ENCODE data around the gene CLOCK. TPM values are rescaled to one million over a fixed set of nuclear protein-coding genes. Genes with fewer than 3 reads are reported as not detected.

CLOCK gene
- total RNA-seq, 3 donors from 2014 or later, result 29.8 to 32.2 (median 30.2) TPM

DNA sequence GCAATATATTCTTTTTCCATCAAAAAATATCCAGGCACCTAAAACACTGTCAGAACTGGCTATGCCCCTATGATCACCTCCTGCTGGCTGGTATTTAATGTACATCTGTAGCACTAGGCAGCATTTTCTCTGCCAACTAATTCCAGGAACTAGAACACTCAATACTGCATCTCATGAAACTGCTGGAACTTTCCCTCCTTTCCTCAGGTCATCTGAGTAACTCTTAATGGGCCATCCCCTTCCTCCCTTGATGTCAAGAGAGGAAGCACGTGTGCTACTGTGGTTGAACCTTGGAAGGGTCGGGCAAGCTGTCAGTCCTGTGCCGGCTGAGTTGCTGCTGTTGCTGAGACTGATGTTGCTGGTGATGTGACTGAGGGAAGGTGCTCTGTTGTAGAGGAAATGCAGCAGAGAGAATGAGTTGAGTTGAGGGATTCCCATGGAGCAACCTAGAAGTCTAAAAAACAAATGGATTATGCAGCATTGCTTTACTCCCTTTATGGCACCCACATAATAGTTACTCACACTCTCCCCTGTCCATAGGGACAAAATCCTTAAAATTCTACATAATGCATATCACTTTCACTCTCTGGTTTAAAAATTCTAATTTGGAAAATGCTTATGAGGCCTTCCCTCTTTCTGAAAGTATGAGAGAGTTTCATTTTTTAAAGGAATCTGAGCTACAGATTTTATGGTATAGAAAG lies 111.4 kb downstream of the CLOCK start:
- Histone ChIP-seq H3K4me3 (no peak overlapping the region), H3K4me1 (no peaks in the 10 kb centered on the region), H3K27ac (peak overlapping the region in 1 of 2 donors; percentile 37), H3K9me3 (no peaks in the 10 kb centered on the region), H3K27me3 (no peaks in the 10 kb centered on the region), H3K36me3 (no peaks in the 10 kb centered on the region)
- DNase-seq (ENCODE audit: low spot score in 2 of 2), result no peak
- TF ChIP-seq, protein P1, sequence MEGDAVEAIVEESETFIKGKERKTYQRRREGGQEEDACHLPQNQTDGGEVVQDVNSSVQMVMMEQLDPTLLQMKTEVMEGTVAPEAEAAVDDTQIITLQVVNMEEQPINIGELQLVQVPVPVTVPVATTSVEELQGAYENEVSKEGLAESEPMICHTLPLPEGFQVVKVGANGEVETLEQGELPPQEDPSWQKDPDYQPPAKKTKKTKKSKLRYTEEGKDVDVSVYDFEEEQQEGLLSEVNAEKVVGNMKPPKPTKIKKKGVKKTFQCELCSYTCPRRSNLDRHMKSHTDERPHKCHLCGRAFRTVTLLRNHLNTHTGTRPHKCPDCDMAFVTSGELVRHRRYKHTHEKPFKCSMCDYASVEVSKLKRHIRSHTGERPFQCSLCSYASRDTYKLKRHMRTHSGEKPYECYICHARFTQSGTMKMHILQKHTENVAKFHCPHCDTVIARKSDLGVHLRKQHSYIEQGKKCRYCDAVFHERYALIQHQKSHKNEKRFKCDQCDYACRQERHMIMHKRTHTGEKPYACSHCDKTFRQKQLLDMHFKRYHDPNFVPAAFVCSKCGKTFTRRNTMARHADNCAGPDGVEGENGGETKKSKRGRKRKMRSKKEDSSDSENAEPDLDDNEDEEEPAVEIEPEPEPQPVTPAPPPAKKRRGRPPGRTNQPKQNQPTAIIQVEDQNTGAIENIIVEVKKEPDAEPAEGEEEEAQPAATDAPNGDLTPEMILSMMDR (IDR thresholded peaks at IDR 0.05), result no peak
- TF ChIP-seq POLR2AphosphoS5 (IDR thresholded peaks at IDR 0.05) (no peak), POLR2A (IDR thresholded peaks at IDR 0.05) (no peak)
- intact Hi-C loops (cut with DNase I; ENCODE audit: low total_unique reads), result no loop called here

DNA sequence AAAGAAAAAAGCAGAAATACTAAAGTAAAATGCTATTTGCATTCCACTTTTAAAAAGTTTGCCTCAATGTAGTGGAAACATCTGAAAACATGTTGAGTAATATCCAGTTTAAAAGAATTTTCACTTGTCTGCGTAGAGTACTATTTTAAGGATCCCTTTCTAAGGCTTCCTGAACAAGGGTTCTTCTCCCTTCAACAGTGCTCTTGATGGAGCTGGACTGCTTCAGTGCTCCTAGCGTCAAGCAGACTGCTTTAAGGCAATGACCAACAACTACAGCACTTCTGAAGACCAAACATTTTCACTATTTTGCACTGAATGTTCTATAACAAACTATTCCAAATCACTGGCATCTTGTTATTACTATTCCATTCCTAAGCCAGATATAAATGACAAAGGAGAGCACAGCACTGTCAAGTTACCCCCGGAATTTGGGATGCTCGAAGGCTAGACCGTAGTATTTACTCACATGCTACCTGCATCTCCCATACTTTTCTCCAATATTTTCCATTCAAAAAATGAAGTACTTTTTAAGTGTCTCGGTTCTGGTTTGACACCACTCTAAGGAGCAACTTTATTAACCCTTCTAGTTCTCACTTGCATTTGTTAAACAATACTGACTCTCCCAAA lies 114.9 kb downstream of the CLOCK start:
- TF ChIP-seq, protein P1 (IDR thresholded peaks at IDR 0.05), result no peak
- TF ChIP-seq POLR2A (IDR thresholded peaks at IDR 0.05) (no peak), POLR2AphosphoS5 (IDR thresholded peaks at IDR 0.05) (no peak)
- H3K27me3 ChIP-seq, result no peaks in the 10 kb centered on the region
- no peaks in the 10 kb centered on the region for H3K4me1 ChIP-seq
- no peaks in the 10 kb centered on the region for H3K36me3 ChIP-seq
- no peak overlapping the region for H3K27ac ChIP-seq
- intact Hi-C loops (cut with DNase I; ENCODE audit: low total_unique reads), result no loop called here
- no peak for DNase-seq (ENCODE audit: low spot score in 2 of 2)
- H3K4me3 ChIP-seq, result no peak overlapping the region
- no peaks in the 10 kb centered on the region for H3K9me3 ChIP-seq

DNA sequence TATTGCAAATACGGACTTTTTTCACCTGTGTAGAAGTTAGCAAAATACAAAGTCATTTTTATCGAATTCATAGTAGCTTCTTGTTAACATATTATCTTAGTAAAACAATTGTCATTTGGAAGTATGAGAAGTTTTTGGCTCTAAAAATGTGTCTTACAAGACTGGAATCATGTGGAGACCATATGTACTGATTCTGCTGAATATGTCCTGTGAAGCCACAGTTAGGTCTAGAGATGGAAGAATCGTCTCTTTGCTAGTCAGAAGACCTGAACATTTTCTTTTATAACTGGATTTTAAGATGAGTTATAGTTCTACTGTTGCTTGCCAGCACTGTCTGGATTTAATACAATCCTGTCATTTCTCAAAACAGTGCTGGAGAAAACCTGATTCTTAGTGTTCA lies 121.9 kb downstream of the CLOCK start:
- H3K27ac ChIP-seq, result no peak overlapping the region
- no peaks in the 10 kb centered on the region for H3K27me3 ChIP-seq
- no peaks in the 10 kb centered on the region for H3K36me3 ChIP-seq
- H3K4me3 ChIP-seq, result no peak overlapping the region
- intact Hi-C loops (cut with DNase I; ENCODE audit: low total_unique reads), result no loop called here
- no peak for TF ChIP-seq POLR2AphosphoS5 (IDR thresholded peaks at IDR 0.05)
- no peak for TF ChIP-seq POLR2A (IDR thresholded peaks at IDR 0.05)
- TF ChIP-seq, protein P1 (IDR thresholded peaks at IDR 0.05), result no peak
- DNase-seq (ENCODE audit: low spot score in 2 of 2), result no peak
- H3K4me1 ChIP-seq, result no peaks in the 10 kb centered on the region
- no peaks in the 10 kb centered on the region for H3K9me3 ChIP-seq

DNA sequence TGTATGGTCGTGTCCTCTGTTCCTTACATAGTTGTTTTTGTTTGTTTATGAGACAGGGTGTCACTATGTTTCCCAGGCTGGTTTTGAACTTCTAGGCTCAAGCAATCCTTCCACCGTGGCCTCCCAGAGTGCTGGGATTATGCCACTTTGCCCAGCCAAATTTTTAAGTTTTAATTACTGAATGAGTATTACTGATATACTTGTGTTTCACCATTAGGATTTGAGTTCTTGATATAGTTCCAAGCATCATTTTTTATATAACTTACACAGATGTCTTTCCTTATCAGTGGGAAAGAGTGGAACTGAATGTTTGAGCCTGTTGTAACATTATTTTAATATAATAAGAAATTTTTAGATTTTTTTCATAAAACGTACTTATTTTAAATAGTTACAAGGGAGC lies 130.5 kb downstream of the CLOCK start:
- TF ChIP-seq, protein P1 (IDR thresholded peaks at IDR 0.05), result no peak
- no peak for TF ChIP-seq POLR2A (IDR thresholded peaks at IDR 0.05)
- no peak for TF ChIP-seq POLR2AphosphoS5 (IDR thresholded peaks at IDR 0.05)
- Histone ChIP-seq H3K36me3 (peaks cover 6% of the 10 kb centered on the region), H3K27ac (no peak overlapping the region), H3K4me3 (no peak overlapping the region), H3K4me1 (no peaks in the 10 kb centered on the region), H3K27me3 (no peaks in the 10 kb centered on the region), H3K9me3 (no peaks in the 10 kb centered on the region)
- intact Hi-C loops (cut with DNase I; ENCODE audit: low total_unique reads), result no loop called here
- no peak for DNase-seq (ENCODE audit: low spot score in 2 of 2)

DNA sequence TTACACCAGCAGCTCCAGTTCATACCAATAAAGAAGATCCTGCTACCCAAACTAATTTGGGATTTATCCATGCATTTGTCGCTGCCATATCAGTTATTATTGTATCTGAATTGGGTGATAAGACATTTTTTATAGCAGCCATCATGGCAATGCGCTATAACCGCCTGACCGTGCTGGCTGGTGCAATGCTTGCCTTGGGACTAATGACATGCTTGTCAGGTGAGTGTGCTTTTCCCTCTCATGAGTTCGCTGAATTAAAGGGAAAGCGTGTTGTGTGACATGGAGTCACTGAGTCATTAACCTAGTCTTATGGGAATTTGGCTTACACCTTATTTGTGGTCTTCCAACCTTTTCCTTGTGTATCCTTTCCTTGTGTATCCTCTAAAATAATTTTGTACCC lies 135.1 kb downstream of the CLOCK start:
- intact Hi-C loops (cut with DNase I; ENCODE audit: low total_unique reads), result no loop called here
- no peak for DNase-seq (ENCODE audit: low spot score in 2 of 2)
- H3K9me3 ChIP-seq, result no peaks in the 10 kb centered on the region
- no peak overlapping the region for H3K4me3 ChIP-seq
- no peaks in the 10 kb centered on the region for H3K4me1 ChIP-seq
- no peaks in the 10 kb centered on the region for H3K36me3 ChIP-seq
- no peak for TF ChIP-seq POLR2A (IDR thresholded peaks at IDR 0.05)
- TF ChIP-seq, protein P1 (IDR thresholded peaks at IDR 0.05), result no peak
- no peak for TF ChIP-seq POLR2AphosphoS5 (IDR thresholded peaks at IDR 0.05)
- H3K27ac ChIP-seq, result no peak overlapping the region
- no peaks in the 10 kb centered on the region for H3K27me3 ChIP-seq
